ENCODE measurements around the gene SLC43A1.

The SLC43A1 gene

GRCh38 chr11:57527056-57527631, 11.6 kb upstream of the SLC43A1 start:
- DNase-seq, result peak; percentile 63

DNA sequence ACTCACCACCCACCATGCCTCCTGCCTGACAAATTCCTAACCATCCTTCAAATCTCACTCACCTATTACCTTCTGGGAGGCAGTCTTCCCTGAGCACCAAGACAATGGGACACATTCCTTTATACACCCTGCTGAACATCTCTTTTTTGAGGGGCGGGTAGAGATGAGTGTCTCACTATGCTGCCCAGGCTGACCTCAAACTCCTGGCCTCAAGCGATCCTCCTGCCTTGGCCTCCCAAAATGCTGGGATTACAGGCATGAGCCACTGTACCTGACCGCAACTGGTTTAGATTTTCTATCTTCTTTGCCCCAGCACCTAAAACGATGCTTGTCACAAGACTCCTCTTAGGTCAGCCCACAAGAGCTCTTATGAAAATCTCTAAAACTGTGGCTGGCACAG, 7.9 kb upstream of the SLC43A1 start:
- DNase-seq, result no peak

DNA sequence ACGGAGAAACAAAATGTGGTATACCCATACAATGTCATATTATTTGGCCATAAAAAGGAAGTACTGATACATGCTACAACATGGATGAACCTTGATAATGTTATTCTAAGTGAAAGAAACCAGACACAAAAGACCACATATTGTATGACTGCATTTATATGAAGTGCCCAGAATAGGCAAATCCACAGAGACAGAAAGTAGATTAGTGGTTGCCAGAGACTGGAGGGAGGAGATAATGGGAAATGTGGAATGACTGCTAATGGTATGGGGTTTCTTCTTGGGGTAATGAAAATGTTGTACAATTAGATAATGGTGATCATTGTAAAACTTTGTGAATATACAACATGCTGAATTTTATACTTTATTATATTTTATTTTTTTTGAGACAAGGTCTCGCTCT, 5.6 kb upstream of the SLC43A1 start:
- DNase-seq, result no peak

- no peak for DNase-seq
These were observed 550 bp upstream of the SLC43A1 start for GRCh38 chr11:57516061-57516443.

DNA sequence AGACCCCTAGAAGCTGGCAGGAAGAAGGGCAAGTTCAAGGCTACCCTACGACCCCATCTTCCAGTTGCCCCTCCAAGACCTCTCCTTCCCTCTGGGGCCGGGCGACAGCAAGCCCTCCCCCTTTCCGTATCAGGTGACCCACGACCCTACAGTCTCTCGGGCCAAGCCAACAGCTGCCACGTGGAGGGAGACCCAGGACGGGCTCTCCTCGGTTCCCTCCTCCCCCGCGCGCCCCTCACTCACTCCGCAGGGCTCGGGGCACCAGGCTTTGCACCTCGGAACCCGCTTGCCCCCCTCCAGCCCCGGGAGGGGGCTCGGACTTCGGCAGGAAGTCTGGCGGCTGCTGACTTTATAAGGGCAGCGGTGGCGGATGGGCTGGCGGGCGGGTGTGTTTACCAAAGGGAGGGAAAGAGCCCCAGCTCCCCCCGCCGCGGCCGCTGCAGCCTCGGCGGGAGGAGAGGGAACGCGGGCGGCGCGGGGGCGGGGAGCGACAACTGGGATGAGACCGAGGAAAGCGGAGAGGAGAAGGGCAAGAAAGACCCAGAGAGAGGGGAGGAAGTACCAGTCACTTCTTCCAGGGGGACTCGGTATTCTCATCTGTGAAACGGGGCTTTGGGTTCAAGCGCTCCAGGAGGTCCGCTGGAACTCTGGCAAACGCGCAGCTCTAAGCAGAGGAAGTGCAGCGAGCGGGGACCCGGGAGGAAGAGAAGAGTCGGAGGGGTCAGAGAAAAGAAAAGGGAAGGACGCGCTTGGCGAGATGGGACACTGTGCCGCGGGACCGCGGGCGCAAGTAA, 767 bp downstream of the SLC43A1 start:
- DNase-seq, result peak; percentile 64

DNA sequence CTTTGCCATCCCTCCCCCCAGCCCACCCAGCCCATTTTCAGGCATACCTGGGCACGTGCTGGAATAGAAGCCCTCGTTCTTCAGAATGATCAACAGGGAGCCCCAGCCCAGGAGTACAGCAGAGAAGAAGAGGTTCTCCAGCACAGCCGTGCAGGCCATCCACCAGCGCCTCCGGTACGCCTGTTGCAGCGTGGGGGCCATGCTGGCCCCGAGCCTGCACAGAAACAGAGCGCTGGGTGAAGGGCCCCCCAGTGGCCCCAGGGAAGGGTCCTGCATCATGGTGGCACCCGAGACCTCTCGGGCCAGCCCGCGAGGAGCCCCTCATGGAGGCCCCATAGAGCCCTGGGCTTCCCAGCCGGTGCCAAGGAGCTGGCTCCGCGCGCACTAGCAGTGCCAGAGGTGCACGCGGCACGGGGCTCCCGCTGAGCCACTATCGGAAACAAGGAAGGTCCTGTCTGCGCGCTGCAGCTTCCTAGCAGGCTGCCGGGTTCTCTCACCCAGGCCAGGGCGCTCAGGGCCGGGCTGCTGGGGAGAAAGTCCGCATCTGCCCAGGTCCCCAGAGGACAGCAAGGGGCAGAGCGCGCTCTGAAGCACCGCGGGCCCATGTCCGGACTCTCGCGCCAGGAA, 1.5 kb downstream of the SLC43A1 start:
- DNase-seq, result peak; percentile 71

DNA sequence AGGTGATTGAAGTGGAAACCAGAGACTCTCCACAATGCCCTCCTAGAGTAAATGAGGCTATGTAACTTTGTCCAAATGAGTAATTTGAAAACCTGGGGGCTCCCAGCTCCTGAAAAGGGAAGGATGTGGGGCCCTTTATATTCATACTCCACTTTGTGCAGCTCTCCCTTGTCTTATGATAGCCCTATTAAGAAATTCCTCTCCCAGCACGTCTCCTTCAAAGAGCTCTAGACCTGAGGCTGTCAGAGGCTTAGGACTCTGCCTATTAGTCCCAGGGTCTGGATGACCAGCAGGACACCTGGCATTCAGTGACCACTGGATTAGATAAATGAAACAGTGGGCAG, 2.1 kb downstream of the SLC43A1 start:
- DNase-seq, result no peak

GRCh38 chr11:57512646-57513451, 2.7 kb downstream of the SLC43A1 start:
- DNase-seq, result no peak

- no peak for DNase-seq
These were observed 3.6 kb downstream of the SLC43A1 start for GRCh38 chr11:57511741-57512430.

DNA sequence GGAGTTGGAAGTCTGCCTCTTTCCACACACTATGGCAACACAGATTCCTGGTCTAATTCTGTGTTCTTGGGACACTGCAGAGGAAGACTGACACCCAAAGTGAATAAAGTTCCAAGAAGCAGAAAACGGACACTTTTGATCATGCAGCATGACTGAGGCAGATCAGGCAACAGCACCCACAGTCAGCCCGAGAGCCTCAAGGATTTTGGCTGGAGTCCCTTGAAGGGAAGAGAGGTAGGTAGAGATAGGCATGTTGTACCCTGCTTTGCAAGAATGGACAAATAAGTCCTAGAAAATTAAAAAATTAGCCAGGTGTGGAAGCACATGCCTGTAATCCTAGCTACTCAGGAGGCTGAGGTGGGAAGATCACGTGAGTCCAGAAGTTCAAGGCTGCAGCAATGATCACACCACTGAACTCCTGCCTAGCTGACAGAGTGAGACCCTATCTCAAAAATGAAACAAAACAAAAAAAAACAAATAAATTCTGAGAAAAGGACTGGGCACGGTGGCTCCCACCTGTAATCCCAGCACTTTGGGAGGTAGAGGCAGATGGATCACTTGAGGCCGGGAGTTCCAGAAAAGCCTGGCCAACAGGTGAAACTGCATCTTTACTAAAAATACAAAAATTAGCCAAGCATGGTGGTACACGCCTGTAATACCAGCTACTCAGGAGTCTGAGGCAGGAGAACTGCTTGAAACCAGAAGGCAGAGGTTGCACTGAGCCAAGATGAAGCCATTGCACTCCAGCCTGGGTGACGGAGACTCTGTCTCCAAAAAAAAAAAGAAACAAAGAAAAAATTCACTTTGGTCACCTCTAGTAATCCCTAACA, 6.9 kb downstream of the SLC43A1 start:
- no peak for DNase-seq

- DNase-seq, result no peak
These were observed 9.0 kb downstream of the SLC43A1 start for GRCh38 chr11:57506522-57506921.

DNA sequence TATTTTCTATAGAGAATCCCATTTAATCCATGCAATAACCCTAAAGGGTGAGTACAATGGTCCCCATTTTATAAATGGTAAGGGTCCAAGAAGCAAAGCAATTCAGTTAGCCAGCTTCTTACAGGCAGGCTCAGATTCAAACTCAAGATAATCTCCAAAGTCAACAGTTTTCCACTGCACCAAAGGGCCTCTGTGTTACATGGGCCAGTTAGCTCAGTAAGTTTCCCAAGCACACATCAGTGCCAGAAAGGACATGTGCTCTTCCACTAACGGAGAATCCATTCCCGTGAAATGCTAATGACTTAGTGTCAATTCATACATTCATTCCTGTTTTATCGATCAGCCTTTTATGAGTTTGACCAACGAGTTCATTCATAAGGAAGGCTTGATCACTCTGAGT, 11.0 kb downstream of the SLC43A1 start:
- DNase-seq, result no peak

DNA sequence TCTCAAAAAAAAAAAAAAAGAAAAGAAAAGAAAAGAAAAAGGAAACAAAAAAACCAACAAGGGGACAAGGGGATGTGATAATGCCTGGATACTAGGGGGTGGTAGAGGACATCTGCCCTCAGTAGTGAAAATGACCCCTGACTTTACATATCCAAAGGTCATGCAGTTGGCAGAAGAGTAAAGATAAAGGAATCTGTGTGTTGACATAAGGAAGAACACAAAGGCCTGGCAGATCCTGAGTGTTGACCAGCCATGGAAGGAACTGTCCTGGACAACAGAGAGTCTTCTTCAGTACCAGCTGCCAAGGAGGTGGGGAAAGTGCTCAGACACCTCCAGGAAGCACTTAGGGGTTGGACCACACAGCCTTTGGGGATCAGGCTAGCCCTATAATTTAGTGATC, 12.6 kb downstream of the SLC43A1 start:
- DNase-seq, result peak; percentile 59

DNA sequence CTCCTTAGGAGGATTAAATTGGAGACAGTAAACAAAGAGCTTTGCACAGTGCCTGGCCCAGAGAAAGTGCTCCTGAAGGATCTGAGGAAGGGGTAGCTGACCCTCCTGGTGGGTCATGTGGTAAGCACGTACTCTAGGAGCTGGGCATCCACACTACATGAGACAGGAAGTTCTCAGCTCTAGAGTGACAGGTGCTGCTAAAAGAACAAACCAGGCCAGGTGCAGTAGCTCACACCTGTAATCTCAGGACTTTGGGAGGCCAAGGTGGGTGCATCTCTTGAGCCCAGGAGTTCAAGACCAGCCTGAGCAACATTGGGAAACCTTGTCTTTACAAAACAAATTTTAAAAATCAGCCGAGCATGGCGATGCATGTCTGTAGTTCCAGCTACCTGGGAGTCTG, 13.1 kb downstream of the SLC43A1 start:
- peak; percentile 23 for DNase-seq

- DNase-seq, result no peak
These were observed 13.5 kb downstream of the SLC43A1 start for GRCh38 chr11:57501953-57502352.

DNA sequence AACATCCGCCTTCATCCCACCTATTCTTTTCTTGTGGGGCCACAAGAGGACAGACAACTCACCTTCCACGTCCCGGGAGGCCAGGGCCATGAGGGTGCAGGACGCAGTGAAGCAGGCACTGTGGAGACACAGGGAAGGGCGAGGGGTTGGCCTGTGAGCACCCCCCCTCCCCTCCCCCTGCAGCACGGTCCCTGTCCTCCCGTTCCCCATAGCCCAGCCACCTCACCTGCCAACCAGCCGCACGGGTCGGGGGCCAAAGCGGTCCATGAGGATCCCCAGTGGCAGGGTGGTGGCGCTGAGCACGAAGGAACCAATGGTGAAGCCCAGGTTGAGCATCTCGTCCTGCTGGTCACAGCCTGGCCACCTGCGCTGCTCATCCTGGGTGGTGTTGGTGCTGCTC, 14.6 kb downstream of the SLC43A1 start:
- DNase-seq, result no peak

GRCh38 chr11:57500515-57500914, 15.0 kb downstream of the SLC43A1 start:
- no peak for DNase-seq

DNA sequence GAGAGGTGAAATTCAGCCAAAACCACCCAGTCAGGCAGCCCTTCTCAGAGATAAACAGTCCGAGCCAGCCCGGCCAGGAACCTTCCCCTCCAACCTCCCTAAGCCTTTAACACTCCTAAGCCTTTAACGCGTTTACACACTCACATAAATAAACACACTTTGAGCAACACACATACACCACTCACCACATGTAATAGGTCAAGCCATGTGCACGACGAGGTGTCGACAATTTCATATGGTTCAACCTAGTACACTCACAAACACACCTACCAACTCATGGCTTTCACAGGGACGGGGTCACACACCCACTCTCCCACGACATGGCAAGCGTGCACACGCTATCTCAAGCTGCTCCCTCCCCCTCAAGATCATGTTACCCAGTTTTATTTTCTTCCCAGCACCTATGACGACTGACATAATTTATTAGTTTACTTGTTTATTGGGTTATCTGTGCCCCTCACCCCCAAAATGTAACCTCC, 15.5 kb downstream of the SLC43A1 start:
- DNase-seq, result no peak

- no peak for DNase-seq
These were observed 16.0 kb downstream of the SLC43A1 start for GRCh38 chr11:57499413-57499982.

DNA sequence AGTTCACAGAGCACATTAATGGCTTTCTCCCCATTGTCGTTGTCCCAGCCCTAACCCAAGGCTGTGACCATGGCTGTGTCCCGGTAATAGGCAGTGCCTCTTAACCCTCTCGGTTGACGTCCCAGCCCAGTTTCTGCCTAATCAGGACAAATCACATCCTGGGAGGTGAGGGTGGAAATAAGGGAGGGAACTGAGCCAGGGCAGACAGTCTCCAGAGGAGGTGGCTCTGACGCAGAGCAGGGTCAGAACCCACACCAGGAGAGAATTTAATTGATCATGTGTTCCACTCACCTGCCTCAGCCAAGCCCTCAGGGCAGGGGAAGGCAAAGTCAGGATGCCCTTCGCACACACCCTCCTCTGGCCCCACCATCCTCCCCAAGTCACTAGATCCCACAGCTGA, 17.0 kb downstream of the SLC43A1 start:
- peak; percentile 40 for DNase-seq
